Fibroblast of villous mesenchyme (primary cell): ENCODE data around the gene MSL1. TPM values are rescaled to one million over a fixed set of nuclear protein-coding genes. Genes with fewer than 3 reads are reported as not detected.

Source experiments
- DNase-seq: peaks from one replicate; pipeline ENCODE4 v3.0.0-alpha.2; 2010; ENCODE audit warnings: low read depth
- H3K4me3 ChIP-seq: 2 replicates; pipeline ENCODE4 v1.5.1; 2011; ENCODE audit warnings: low read depth, mild to moderate bottlenecking, low read length
- CTCF ChIP-seq: IDR thresholded peaks from 2 replicates; pipeline ENCODE4 v1.5.1; 2012; ENCODE audit warnings: low read depth, mild to moderate bottlenecking, low read length; ENCODE audit not compliant: insufficient read depth
- total RNA-seq: library from RNA; depleted of rRNA; stranded (reverse); fragments of >200 nt; gene quantifications from 2 replicates; pipeline ENCODE4 v1.2.3, GENCODE V29; 2012

MSL1 gene
- total RNA-seq, 1 donor = 73.0 TPM

DNA sequence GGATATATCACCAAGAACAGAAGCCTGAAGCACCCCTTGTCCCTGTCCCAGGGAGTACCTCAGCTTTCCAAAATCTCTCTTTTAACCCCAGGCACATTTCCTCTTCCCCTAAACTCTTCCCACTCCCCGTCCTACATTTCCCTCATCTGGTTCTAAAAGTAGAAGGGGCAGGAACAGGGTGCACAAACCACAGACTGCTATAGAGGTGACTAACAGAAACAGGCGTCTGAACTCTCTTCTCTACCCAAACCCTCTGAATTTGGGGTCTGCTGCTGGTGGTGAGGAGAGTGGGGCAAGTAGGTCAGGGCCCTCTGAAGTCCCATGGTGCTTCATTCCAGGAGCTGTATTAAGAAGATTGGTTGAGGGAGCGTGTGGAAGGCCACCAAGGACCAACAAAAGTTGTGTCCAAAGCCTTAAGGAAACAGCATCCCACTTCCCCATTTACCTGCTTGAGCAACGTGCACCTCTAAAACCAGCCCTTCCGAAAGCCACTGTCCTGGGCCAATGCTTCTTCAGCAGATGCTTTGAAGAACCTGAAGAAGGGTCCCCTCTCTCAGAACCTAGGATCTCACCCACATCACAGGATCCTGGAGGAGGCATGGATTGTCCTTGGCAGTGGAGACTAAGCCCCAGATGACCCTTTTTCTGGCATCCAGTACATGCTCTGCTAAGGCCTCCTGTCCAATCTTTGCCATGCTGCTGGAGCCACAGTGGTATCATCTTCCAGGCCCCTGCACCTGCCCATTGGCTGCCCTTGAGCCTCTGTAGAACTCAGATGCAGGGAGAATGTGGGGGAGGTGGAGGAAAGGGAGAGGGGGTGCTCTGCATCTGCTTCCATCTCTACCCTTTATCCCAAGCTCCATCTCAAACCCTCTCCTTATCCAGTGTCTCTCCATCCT lies 15.7 kb upstream of the MSL1 start:
- H3K4me3 ChIP-seq = no peak overlapping the region
- TF ChIP-seq CTCF = no peak
- no peak for DNase-seq

- no peak overlapping the region for H3K4me3 ChIP-seq
- no peak for TF ChIP-seq CTCF
- DNase-seq = peak; percentile 71
Measured at GRCh38 chr17:40106760-40107521, 14.8 kb upstream of the MSL1 start.

GRCh38 chr17:40107522-40108174 lies 14.1 kb upstream of the MSL1 start:
- DNase-seq = no peak
- H3K4me3 ChIP-seq = no peak overlapping the region
- no peak for TF ChIP-seq CTCF

DNA sequence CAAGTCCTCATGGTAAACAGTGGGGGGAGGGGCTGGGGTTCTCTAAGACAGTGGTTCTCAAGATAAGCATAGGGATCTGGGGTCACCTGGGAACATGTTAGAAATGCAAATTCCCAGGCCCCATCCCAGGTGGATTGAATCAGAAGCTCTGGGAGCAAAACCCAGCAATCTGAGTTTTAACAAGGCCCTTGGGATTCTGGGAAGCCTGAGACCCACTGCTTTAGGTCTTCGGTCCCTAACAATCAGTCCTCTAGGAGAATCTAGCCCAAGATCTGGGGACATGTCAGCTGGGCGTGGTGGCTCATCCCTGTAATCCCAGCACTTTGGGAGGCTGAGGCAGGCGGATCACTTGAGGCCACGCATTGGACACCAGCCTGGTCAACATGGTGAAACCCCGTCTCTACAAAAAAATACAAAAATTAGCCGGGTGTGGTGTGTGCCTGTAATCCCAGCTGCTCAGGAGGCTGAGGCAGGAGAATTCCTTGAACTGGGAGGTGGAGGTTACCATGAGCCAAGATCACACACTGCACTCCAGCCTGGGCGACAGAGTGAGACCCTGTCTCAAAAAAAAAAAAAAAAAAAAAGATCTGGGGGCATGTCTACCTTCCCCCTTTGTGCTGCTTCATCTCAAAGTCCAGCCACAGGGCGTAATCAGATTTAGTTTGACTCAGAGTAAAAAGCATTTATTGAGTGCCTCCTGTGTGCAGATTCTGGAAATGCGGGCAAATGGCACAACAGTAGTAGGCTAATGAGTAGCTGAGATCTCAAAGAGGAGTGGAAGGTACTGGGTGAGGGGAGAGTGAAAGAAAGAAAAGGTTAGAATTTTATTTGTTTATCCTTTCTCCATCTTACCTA lies 12.6 kb upstream of the MSL1 start:
- DNase-seq = no peak
- TF ChIP-seq CTCF = peak; percentile 24
- H3K4me3 ChIP-seq = no peak overlapping the region

GRCh38 chr17:40110026-40110845 lies 11.5 kb upstream of the MSL1 start:
- TF ChIP-seq CTCF = no peak
- DNase-seq = no peak
- H3K4me3 ChIP-seq = no peak overlapping the region
